Tibial artery (tissue), 4 donors: Measurements from ENCODE around the gene GDF15.

ENCODE experiments used
- DNase-seq, 2 donors: peaks; one replicate each; pipeline ENCODE4 v3.0.0-alpha.2; 2019
- H3K27ac ChIP-seq, 2 donors: fragments of 200-600 bp; sonication (generic) in 1 of 2; 1 replicate in 1 of 2; 2 replicates in 1 of 2; pipeline ENCODE4 v1.5.1; 2018 to 2019; ENCODE audit warnings: mild to moderate bottlenecking in 1 of 2
- H3K27me3 ChIP-seq, 2 donors: fragments of 200-600 bp; sonication (generic) in 1 of 2; one replicate each; pipeline versions ENCODE4 v1.5.1 to v1.6.0; 2016 to 2019
- H3K36me3 ChIP-seq, 3 donors: fragments of 200-600 bp; sonication (generic) in 2 of 3; one replicate each; pipeline ENCODE4 v1.5.1; 2016 to 2019; ENCODE audit warnings: mild to moderate bottlenecking in 2 of 3
- H3K4me1 ChIP-seq, 4 donors: fragments of 200-600 bp; sonication (generic) in 2 of 4; 1 replicate in 3 of 4; 2 replicates in 1 of 4; pipeline ENCODE4 v1.5.1; 2016 to 2019
- H3K4me3 ChIP-seq, 2 donors: fragments of 200-600 bp; sonication (generic) in 1 of 2; 1 replicate in 1 of 2; 2 replicates in 1 of 2; pipeline ENCODE4 v1.5.1; 2018 to 2019; ENCODE audit warnings: mild to moderate bottlenecking in 2 of 2
- H3K9me3 ChIP-seq, 3 donors: fragments of 200-600 bp; sonication (generic) in 1 of 3; one replicate each; pipeline ENCODE4 v1.5.1; 2016 to 2019
- CTCF ChIP-seq, 2 experiments: fragments of 200-600 bp in 1 of 2; fragments of 450-650 bp in 1 of 2; IDR thresholded peaks; one replicate each; pipeline ENCODE4 v1.5.1; 2017 to 2019; ENCODE audit warnings: antibody characterized with exemption in 2 of 2, mild to moderate bottlenecking in 1 of 2, moderate library complexity in 1 of 2
- intact Hi-C: fragments of 100-400 bp; cut with DNase I; formaldehyde crosslinking; loops from one replicate; pipeline ENCODE4 v1.15.0; 2023; ENCODE audit warnings: low total_unique reads

Gene GDF15

GRCh38 chr19:18388100-18388959 lies 2.4 kb downstream of the GDF15 start:
- peaks cover 0 to 19% of the 10 kb centered on the region in 2 donors for H3K27me3 ChIP-seq
- peak overlapping the region; percentile 25 to 45 for H3K4me3 ChIP-seq
- H3K9me3 ChIP-seq: no peaks in the 10 kb centered on the region
- peaks cover 0 to 20% (median 8%) of the 10 kb centered on the region in 4 donors for H3K4me1 ChIP-seq
- TF ChIP-seq CTCF (IDR thresholded peaks at IDR 0.05): peak; percentile 99 to 100
- peak overlapping the region; percentile 18 to 44 for H3K27ac ChIP-seq
- intact Hi-C loops: no loop called here
- peak; percentile 76 to 91 for DNase-seq
- H3K36me3 ChIP-seq: no peaks in the 10 kb centered on the region

DNA sequence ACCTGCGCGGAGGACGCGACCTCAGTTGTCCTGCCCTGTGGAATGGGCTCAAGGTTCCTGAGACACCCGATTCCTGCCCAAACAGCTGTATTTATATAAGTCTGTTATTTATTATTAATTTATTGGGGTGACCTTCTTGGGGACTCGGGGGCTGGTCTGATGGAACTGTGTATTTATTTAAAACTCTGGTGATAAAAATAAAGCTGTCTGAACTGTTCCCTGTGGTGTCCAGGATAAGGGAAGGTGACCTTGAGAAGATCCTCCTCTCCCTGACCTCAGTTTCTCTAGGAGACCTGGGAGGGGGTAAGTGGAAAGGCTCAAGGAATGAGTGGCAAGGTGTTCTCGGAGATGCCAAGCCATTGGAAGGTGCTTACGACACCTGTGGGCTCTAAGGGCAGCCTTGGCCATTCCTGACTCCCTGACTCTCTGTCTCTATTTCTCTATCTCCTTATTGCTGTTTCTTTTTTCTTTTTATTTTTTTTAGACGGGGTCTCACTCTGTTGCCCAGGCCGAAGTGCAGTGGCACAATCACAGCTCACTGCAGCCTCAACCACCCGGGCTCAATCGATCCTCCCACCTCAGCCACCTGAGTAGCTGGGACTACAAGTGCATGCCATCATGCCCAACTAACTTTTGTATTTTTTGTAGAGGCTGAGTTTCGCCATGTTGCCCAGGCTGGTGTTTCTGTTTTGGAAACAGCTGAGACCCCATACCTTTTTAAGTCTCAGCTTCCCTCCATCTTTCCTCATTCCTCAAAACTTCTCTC lies 3.2 kb downstream of the GDF15 start:
- intact Hi-C loops: no loop called here
- H3K27ac ChIP-seq: peak overlapping the region in 1 of 2 donors; percentile 18

GRCh38 chr19:18389726-18390064 lies 3.7 kb downstream of the GDF15 start:
- no peak for TF ChIP-seq CTCF (IDR thresholded peaks at IDR 0.05)
- no peaks in the 10 kb centered on the region for H3K36me3 ChIP-seq
- intact Hi-C loops: no loop called here
- peaks cover 0 to 10% of the 10 kb centered on the region in 2 donors for H3K27me3 ChIP-seq
- no peak overlapping the region for H3K27ac ChIP-seq
- no peaks in the 10 kb centered on the region for H3K9me3 ChIP-seq
- DNase-seq: no peak
- no peak overlapping the region for H3K4me3 ChIP-seq
- H3K4me1 ChIP-seq: peaks cover 0 to 20% (median 8%) of the 10 kb centered on the region in 4 donors

More for the DNA sequence above, 3.2 kb downstream of the GDF15 start:
- no peak for DNase-seq
- Histone ChIP-seq H3K27me3 (peaks cover 0 to 15% of the 10 kb centered on the region in 2 donors), H3K4me1 (peaks cover 0 to 20% (median 8%) of the 10 kb centered on the region in 4 donors), H3K4me3 (no peak overlapping the region), H3K9me3 (no peaks in the 10 kb centered on the region), H3K36me3 (no peaks in the 10 kb centered on the region)
- TF ChIP-seq CTCF (IDR thresholded peaks at IDR 0.05): no peak

DNA sequence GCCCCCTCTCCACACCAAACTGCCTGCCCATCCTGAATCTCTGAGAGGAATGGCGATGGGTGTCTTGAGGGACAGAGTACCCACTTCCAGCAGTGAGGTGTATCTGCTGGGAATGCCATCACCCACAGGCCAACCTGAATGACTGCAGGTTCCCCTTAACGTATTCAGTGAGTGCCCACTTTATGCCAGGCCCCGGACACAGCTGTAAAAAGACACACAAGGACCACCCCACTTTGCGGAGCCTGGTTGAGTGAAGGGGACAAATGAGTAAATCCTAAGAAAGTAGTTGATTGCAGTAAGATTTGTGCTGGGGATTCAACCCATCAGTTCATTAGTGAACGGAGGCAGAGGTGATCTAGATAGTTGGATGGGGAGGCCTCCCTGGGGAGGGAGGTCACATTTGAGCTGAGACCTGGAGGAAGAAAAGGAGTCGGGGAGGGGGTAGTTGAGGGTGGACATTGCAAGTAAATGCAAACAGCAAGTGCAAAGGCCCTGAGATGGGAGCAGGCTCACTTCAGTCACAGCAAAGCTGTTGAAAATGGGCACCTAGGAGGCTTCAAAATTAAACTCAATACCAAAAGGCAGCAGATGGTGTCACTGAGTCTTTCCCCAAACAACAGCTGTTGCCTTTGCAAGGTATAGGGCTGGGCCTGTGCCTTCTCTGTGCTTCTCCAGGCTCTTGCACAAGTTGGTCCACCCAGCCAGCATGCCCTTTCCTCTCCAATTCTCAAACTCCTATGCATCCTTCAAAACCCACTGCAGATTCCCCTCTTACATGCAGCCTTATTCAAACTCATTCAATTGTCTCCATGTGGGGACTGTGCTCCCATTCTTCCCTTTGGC lies 4.3 kb downstream of the GDF15 start:
- Histone ChIP-seq H3K4me3 (no peak overlapping the region), H3K4me1 (peaks cover 0 to 20% (median 8%) of the 10 kb centered on the region in 4 donors), H3K36me3 (no peaks in the 10 kb centered on the region), H3K9me3 (no peaks in the 10 kb centered on the region), H3K27ac (no peak overlapping the region), H3K27me3 (peaks cover 0 to 7% of the 10 kb centered on the region in 2 donors)
- no peak for TF ChIP-seq CTCF (IDR thresholded peaks at IDR 0.05)
- intact Hi-C loops: no loop called here
- DNase-seq: no peak

DNA sequence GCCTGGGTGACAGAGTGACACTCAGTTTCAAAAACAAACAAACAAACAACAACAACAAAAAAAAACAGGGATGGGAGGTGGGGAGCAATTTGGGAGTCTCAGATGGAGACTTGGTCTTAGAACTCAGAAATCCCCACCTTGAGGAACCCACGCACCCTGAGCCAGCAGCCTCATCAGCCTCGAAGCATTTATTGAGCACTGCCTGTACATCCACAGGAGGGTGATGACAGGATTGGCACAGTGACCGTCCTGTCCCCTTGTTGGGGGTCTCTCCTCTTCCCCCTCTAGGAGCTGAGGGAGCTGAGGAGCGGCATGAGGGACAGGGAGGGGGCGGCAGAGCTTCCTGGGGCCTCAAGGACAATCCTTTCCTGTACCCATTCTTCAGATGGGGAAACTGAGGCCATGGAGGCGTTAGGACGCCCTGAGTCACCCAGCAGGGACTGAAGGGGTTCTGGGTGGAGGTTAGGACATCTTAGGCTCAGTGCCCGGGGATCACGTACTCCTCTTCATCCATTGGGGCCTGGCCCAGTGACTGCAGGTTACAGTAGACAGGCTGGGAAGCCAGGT lies 5.6 kb downstream of the GDF15 start:
- Histone ChIP-seq H3K27me3 (peaks cover 0 to 11% of the 10 kb centered on the region in 2 donors), H3K36me3 (no peaks in the 10 kb centered on the region), H3K27ac (no peak overlapping the region), H3K4me1 (peaks cover 0 to 13% (median 8%) of the 10 kb centered on the region in 4 donors), H3K4me3 (no peak overlapping the region), H3K9me3 (no peaks in the 10 kb centered on the region)
- no peak for TF ChIP-seq CTCF (IDR thresholded peaks at IDR 0.05)
- DNase-seq: no peak
- intact Hi-C loops: no loop called here
